GM21423 (cell line): Measurements from ENCODE around the gene TBC1D8.

Experiments
- ATAC-seq: cut with Tn5 transposase; IDR thresholded peaks from one replicate; pipeline ENCODE4 v1.9.1; 2021; ENCODE audit warnings: mild to moderate bottlenecking, moderate library complexity; ENCODE audit not compliant: unreplicated experiment

The TBC1D8 gene

DNA sequence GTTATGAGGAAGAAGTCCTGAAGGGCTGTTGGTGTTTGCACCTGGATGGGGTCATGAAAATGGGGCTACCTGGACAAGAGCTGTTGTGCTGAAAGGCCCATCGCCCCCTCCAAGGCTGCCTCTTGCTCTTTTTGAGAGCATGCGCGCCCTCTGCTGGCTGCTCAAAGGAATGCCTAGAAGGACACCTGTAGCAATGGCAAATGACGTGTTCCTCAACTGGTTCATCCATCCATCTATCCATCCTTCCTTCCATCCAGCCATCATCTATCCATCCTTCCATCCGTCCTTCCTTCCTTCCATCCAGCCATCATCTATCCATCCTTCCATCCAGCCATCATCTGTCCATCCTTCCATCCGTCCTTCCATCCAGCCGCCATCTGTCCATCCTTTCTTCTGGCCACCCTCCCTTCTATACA, 166.3 kb downstream of the TBC1D8 start:
- no peak for ATAC-seq

DNA sequence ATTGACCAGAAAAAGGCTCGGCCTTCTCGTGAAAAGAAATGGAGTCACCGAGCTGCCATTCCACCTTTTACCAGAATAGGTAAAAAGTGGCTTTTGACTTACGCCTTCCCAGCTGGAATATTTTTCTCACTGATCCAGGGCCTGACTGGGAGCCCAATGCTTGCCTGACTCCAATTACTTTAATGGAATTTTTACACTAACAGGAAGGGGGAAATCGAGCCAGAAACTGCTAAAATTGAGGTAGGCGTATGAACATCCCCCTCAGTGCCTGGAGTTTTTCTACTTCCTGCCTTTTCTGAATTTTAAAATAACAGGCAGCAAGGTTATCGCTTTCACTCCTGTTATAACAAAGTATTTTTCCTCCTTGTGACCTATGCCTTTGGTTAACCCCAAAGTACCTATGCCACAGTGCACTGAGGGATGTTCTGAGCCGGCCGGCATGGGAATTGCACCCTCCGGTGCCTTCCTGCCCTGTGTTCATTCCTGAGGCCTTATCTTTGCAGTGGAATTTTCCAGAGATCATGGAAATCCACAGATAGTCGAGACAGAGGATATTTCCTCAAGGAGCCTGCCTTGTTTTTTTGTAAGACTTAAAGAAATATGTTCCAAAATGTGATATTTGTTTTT, 167.4 kb downstream of the TBC1D8 start:
- no peak for ATAC-seq

DNA sequence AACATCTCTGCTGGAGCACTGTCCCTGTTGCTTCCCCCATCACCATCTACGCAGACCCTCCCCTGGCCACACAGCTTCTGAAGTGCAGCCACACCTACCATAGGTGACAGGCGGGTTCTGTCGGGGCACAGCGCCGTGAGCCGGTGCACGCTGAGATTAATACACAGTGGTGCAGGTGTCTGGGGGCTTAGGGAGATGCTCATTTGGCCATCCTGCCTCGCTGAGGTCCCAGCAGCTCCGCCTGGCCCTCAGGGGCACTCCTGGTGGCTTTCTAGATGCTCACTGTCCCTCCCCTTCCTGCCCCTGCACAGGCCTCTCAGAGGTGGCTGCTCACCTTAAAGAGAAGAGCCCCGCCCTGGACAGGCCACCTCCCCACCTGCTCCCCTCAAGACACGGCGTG, 168.0 kb downstream of the TBC1D8 start:
- ATAC-seq = no peak

DNA sequence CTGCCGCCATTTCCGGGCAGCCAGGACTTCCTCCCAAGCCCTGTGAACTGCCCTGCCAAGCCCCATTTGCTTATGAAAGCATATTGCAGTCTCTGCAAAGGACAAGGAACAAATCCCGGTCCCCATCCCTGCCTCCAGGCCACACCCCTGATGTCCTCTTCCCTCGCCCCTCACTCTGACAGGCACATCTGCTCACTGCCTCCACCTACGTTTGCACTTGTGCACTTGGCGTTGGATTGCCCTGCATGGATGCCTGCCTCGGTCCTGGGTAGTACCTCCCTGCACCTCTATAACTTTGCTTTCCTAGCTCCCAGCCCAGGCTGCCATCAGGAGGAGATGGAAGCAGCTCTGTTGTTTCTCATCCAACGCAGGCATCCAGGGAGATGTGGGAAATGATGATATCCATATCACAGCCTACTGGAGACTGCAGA, 168.7 kb downstream of the TBC1D8 start:
- ATAC-seq = no peak

DNA sequence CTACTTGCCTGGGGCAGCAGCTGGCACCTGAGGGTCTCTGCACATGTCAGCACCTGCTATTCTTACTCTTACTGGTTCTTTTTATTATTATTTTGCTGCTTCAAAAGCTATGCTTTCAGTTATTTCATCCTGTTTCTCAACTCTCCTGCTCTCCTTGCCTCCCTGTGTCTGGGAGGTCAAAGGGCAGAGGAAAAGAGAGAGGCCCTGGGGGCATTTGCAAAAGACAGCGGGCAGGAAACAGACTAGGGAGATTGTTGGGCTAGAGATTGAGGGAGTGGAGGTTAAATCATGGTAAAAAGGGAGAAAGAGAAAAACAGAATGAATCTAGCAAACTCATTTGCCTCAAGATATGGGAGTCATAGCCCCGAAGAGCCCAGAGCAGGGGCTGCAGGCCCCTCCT, 170.2 kb downstream of the TBC1D8 start:
- no peak for ATAC-seq

DNA sequence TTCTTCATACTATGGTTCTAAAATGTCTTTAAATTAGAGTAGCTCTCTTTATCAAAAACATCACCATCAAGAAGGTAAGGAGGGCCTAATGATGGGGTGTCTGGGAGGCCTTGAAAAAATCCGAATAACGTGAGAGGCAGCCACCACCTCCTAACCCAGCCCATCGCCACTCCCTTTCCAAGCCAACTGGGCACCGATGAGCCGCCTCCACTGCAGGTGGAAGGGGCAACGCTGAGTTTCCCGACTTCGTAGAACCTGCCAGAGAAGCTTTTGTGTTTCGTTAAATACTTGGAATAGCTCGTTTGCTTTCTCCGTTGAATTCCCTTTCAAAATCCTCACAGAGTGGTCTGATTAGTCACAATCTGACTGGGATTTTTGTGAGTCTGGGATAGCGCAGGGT, 171.1 kb downstream of the TBC1D8 start:
- ATAC-seq = no peak

DNA sequence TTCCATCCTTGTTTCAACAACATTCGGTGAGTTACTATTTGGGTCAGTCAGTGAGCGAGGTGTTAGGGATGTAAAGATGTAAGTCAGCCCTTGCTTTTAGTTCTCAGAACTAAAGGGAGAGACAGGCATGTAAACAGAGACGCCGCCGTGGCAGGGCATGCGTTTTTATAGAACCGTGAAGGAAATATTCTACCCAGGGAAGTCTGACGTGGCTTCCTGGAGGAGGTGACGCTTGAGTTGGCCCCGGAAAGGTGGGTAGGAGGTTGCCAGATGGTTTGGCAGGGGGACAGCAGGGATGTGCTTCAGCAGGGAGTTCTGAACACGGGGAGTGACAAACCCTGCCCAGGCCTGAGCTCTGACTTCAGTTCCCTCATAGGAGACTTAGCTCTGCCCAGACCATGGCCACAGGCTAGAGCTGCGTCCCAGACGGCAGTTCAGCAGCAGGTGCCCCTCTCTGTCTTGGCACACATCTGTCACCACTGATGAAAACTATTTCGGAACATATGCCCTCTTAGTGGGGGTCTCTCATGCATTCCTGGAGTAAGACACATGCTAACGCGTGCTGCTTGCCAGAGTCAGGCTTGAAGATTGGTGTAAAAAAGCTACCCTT, 172.5 kb downstream of the TBC1D8 start:
- ATAC-seq = no peak

DNA sequence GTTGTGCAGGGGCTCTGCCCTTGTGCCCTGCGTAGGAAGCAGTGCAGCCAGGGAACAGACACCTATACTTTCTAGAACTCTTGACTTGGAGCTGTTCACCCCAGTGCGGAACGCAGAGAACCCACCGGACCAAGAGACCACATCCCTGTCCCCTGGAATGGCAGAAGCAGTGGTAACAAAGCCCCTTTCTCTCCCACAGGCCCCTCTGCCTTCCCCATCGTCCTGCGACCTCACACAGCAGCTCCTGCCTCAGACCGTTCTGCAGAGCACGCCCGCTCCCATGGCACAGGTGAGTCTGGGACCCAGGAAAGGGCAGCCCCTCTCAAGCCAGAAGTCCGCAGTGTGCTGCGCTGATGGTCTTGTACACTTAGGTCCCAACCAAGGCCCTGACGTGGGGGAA, 173.7 kb downstream of the TBC1D8 start:
- ATAC-seq = no peak

DNA sequence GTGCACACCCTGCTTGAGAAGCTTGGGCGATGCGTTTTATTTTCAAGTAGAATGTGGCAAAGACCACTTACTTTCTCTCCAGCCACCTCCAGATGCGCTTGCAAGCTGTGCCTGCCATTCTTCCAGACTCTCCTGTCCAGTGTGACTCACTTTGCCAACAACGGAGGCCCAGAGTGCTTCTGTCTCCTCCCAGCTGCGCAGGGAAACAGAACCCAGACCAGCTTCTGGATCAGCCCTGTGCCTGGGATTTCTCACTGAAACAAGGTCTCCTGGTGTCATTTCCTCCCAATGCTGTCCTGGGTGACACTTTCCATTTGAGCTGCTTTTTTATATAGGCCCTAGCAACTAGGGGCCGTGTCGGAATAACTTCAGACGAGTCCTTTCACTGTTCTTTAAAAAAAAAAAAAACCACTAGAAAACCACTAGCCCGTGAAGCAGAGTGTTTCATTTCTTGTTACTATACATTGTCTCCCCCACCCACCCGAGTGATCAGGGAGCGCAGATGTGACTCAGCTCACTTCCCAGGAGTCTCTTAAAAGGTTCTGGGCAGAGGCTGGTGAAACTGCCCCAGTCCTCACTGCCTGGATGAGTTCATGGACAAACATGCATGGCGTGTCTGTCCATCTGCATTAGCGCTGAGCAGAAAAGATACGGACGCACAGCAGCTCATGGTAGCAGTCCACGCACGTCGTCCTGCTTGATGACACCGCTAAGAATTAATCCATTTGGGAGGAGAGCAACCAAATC, 174.4 kb downstream of the TBC1D8 start:
- peak; percentile 68 for ATAC-seq

DNA sequence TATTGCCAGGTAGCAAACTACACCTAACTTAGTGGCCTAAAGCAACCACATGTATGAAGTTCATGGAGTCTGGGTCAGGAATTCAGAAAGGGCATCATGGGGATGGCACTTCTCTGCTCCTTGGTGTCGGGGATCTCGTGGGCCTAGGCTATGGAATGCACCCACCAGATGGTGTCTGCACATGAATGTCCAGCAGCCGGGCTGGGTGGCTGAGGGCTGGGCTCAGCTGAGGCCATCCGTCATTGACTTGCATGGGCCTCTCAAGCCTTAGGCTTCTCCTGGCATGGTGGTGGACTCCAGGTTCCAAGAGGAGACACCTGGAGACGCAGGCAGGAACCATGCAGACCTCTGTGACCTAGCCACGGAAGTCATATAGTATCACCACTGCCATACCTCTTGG, 175.1 kb downstream of the TBC1D8 start:
- ATAC-seq = no peak

DNA sequence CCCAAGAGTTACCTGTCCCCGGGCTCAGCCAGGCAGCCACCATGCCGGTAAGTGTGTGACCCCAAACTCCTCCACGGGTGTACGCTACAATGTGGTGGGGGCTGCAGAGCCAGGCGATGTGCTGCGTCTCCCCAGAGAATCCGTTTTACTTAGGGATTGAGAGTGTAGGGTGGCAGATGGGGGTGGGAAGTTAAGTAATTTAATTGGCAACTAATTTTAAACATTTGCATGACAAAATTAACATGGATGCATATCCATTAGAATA, 175.7 kb downstream of the TBC1D8 start:
- no peak for ATAC-seq

DNA sequence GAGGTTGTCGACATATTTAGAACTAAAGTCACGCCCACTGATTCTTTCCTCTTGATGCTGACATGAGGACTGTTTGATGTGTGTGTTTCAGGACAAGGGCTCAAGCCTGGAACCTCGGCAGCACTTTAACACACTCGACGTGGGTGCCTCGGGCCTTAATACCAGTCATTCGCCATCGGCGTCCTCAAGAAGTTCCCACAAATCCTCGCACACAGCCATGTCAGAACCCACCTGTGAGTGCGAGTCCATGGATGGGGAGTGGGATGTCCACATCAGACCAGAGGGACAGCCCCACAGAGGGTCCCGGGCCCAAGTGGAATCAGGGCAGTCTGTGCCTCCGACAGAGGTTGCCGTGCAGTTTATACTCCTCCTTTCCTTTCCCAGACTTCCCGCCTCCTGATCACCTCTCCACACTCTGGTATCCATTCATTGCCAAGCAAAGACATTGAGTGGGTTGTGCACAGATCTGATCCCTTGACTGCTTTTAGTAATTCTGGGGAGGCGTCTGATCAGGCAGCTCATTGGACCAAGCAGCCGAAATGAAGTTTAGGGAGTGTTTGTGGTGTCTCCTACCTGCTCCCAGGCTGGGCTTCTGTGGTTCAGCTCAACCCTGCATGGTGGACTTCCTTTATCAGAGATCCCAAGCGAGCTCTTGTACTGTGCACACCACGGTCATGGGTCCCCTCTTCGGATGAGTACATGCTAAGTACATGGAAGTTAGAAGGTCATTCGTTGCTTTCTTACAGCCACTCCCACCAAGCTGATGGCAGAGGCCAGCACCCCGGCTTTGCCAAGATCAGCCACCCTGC, 176.3 kb downstream of the TBC1D8 start:
- no peak for ATAC-seq

DNA sequence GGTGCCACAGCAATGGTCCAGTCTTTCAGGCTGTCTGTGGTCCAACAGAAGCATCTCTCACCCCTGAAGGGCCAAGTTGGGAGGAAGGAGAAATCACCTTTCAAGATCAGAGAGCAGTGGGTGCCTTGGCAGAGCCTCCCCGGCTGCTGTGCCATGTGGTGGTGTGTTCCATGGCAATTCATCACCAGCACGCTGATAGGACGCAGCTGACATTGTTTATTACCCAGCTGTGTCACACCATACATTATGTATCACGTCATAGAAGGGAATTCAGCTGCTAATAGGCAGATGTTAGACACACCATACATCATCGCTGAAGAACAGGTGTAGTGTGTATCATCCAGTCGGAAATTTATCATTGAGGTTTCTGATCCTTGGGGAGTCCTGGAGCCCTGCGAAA, 178.7 kb downstream of the TBC1D8 start:
- ATAC-seq = no peak

DNA sequence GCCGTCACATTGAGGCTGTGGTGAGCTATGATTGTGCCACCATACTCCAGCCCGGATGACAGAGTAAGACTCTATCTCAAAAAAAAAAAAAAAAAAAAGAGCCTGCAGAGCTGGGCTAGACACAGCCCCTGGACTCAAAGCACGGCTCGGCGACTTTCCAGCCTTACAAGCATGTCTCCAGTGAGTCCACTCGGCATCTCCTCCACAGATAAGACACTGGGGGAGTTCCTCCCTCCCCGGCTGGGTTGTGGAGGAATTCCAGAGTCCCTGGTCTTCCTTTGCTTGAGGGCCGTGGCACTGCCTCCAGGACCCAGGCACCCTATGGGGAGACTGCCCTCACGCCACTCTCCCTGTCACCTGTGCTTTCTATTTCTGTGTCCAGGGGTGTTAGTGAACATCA, 180.0 kb downstream of the TBC1D8 start:
- no peak for ATAC-seq

DNA sequence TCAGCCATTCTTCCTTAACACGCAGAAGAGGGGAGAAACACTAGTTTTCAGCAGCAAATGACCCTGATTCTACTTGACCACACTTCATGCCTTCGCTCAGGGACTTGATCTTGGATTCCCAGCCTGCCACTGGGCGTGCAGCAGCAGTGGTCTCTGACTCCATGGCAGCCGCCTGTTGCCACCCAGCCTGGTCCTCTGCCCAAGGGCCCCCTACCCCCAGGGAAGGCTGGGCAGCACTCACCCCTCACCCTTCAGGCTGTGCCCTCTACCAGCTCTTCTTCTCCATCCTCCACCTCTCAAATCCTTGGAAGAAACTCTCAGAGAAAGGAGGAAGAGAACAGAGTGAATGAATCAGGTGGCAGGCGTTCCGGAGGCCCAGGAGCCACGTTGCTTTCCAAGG, 181.2 kb downstream of the TBC1D8 start:
- no peak for ATAC-seq

DNA sequence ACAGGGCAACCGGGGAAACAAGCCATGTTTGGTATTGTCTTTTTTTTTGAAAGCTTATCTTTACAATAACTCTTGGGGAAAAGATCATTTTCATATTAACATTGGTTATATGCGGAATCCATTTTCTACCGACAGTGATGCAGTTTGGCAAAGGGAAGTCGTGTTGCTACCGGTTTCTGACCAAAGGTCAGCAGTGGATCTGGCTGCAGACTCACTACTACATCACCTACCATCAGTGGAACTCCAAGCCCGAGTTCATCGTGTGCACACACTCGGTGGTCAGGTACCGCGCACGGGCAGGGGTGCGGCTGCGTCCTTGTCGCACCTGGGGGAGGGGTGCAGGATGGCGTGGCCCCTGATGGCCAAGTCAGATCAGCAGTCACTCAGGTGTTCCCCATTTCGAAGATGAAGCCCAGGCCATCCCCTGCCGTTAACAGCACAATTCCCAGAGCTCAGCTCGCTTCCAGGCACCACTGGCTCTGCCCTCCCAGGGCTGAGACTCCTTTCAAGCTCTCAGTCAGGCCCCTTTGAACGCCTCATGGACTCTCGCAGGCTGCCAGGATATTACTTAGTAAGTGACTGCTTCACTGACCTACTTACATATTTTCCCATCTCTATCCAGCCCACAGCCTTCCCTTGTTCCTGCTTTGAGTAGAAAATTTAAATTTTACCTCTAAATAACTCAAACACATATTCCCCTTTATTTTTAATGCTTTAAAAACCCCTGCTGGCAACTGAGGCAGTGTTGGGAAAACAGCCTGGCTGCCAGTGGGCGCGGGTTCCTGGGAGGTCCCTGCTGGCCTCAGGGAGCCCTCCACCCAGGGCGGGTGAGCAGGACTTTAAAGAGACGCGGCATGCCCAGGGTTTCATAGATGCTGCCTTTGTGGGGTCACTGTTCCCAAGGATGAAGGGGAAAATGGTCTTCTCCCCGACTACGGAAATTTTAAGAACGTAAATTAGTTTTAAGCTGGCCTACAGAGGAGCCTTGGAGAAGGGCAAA, 182.7 kb downstream of the TBC1D8 start:
- ATAC-seq = no peak

DNA sequence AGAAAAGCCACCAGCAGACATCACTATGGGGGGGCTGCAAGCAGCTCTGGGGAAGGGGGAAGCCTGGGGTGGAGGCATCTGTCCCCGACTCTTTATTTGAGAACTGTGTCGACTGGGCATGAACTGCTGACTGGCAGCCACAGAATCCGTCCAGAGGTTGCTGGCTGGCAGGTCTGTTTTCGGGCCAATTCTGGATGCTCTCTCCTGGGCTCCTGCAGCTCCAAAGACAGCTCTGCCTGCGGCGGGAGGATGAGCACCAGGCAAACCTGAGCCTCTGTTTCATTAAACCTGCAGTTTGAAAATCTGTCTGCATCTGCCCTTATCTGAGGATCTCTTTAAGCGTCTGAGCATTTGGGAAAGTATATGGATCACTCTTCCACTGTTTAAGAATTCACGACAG, 183.5 kb downstream of the TBC1D8 start:
- ATAC-seq = no peak

DNA sequence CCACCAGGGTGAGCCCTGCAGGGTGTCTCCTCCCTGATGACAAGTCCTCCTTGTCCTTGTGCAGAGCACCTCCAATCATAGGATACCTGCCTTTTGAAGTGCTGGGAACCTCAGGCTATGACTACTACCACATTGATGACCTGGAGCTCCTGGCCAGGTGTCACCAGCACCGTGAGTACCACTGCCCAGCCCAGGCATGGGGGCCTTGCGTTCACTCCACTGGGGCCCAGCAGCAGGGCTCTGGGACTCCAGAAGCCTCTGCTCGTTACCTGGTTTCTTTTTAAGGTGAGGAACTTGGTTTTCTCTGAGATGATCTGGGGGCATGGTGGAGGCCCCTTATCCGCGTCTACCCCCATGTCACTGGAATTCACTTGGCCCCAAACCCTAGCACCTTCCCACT, 185.6 kb downstream of the TBC1D8 start:
- no peak for ATAC-seq

DNA sequence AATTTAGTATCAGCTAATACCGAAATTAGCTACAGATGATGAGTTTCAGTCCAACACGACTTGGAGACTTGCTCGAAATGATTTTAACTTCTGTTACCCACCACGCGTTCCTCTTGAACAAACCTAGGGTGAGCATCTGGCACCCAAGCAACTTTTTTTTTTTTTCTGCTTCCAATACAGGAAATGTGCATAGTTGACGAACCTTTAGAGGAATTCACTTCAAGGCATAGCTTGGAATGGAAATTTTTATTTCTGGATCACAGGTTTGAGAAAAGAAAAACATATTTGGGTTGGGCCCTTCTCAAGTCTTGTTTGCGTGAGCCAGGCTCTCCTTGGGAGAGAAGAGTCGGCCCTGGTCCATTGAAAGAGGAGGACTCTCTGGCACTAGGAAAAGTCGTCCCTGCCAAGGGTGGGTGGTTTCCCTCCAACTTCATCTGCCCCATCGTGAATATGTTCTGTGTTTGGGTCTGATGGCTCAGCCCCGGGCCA, 186.5 kb downstream of the TBC1D8 start:
- no peak for ATAC-seq

DNA sequence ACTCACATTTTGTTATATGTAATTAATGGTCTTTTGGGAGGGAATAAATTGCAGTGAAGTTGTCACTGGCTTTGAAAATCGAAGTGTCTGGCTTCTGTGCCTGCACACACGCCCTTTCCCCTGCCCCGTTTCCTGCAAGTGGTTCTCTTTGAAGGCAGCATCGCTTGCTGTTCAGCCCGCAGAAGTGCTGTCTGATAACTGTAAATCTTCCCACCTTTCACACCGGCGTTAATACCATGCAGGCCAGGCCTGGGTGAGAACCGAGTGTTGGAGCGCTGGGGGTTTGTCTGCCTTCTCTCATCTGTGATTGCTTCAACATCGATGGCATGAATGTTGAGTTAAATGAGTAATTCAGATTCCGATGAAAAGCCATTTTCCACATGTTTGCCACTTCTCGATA, 187.0 kb downstream of the TBC1D8 start:
- ATAC-seq = no peak

DNA sequence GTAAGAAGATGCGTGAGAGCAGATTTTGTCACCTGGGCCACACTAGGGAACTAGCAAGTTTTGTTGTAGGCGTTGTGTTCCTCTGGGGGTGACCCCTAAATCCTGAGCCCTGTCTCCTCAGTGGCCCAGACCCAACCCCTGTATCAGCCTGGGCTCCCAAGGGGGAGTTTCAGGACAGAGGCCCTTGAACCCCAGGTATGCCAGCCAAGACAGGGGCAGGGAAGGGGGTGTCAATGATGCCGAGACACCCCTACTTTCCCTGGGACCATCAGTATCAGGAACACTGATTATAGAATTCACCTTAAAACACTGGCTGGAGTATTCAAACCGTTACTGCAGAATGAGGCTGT, 188.2 kb downstream of the TBC1D8 start:
- no peak for ATAC-seq
